ENCODE data around the gene LIFR. TPM values are rescaled to one million over a fixed set of nuclear protein-coding genes. Genes with fewer than 3 reads are reported as not detected.

The LIFR gene
- total RNA-seq, 1 experiment from 2014 or later: 10.4 TPM

DNA sequence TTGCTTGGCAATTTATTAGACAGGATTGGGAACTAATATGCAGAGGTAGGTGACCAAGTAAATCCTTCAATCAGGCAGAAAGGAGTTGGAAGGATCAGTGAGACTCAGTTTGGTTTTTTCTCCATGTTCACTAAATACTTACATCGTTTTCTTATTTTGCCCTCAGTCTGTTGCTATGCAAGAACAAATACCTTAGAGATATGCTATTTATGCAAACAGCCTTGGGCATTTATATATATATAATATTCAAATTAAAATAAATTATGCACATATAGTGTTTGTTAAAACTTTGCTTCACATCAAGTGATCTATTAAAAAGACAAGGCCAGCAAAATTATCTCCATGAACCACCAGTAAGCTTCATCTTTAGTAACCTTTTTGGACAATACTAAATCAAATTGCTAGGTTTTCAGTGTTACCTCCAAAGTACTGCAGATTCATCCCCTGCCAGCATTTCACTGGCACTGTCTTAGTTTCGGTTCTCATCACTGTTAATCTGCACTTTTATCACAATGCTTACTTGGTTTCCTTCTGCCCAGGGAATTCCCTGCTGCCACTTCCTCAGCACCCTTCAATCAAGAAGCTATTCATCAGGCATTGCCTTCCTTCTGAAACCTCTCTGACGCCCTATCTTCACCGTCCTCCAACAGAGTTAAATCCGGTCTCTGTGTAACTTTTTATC, 26.0 kb upstream of the LIFR start:
- Histone ChIP-seq H3K9me2 (replicated peaks; ENCODE audit: low read length) (no peaks in the 10 kb centered on the region), H3K27ac (ENCODE audit: low read length) (no peak overlapping the region), H3K4me1 (ENCODE audit: insufficient read depth, low read length) (no peaks in the 10 kb centered on the region), H3K79me2 (ENCODE audit: low read length) (no peaks in the 10 kb centered on the region), H3K4me3 (ENCODE audit: low read length) (no peak overlapping the region), H3K27me3 (ENCODE audit: low read length) (no peaks in the 10 kb centered on the region), H3K9ac (ENCODE audit: low read length) (no peak overlapping the region), H3K36me3 (ENCODE audit: low read depth, low read length) (no peaks in the 10 kb centered on the region), H3K9me3 (ENCODE audit: low read length) (no peaks in the 10 kb centered on the region), H4K20me1 (ENCODE audit: low read length) (no peaks in the 10 kb centered on the region), H3K4me2 (ENCODE audit: low read length) (no peak overlapping the region), H3F3A (ENCODE audit: low read length, unreplicated experiment) (no peaks in the 10 kb centered on the region), H2AFZ (ENCODE audit: low read length) (0 out of 2 replicates have a peak overlapping the region, but pooled peaks have one; percentile 16)
- DNase-seq (no peak), ATAC-seq (no peak)
- ChIA-PET POLR2A (ENCODE audit: unreplicated experiment) (no interaction called here), CTCF (no interaction called here)
- TF ChIP-seq EZH2phosphoT487 (IDR thresholded peaks at IDR 0.05; ENCODE audit: borderline replicate concordance, low read length) (no peak), EZH2 (IDR thresholded peaks at IDR 0.05; ENCODE audit: low read length, unreplicated experiment) (no peak)
- TF ChIP-seq, protein P1, sequence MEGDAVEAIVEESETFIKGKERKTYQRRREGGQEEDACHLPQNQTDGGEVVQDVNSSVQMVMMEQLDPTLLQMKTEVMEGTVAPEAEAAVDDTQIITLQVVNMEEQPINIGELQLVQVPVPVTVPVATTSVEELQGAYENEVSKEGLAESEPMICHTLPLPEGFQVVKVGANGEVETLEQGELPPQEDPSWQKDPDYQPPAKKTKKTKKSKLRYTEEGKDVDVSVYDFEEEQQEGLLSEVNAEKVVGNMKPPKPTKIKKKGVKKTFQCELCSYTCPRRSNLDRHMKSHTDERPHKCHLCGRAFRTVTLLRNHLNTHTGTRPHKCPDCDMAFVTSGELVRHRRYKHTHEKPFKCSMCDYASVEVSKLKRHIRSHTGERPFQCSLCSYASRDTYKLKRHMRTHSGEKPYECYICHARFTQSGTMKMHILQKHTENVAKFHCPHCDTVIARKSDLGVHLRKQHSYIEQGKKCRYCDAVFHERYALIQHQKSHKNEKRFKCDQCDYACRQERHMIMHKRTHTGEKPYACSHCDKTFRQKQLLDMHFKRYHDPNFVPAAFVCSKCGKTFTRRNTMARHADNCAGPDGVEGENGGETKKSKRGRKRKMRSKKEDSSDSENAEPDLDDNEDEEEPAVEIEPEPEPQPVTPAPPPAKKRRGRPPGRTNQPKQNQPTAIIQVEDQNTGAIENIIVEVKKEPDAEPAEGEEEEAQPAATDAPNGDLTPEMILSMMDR (conservative IDR thresholded peaks at IDR 0.05; ENCODE audit: low read depth, low read length): no peak
- BruUV-seq (replicated peaks): no TSS peak
- intact Hi-C loops (cut with micrococcal nuclease): no loop called here

DNA sequence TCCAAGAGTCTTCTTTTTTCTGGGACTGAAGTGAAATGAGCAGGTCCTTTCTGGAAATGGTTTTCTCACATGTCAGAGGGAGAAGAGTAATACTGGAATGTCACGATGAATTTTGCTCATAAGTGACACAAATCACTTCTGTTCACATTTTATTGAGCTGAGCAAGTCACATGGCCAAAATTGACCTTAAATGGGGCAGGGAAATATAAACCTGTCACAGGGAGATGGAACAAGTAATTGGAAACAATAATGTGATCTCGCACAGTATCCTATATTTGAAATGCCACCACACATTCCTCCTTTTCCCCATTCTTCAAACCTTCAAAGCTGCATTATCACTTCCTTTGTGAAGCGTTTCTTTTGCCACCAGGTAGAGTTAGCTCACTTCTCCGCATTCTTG, 25.2 kb upstream of the LIFR start:
- Histone ChIP-seq H3K9me2 (replicated peaks; ENCODE audit: low read length) (no peaks in the 10 kb centered on the region), H2AFZ (ENCODE audit: low read length) (no peak overlapping the region), H3K4me3 (ENCODE audit: low read length) (no peak overlapping the region), H3K4me2 (ENCODE audit: low read length) (no peak overlapping the region), H4K20me1 (ENCODE audit: low read length) (no peaks in the 10 kb centered on the region), H3F3A (ENCODE audit: low read length, unreplicated experiment) (no peaks in the 10 kb centered on the region), H3K9ac (ENCODE audit: low read length) (no peak overlapping the region), H3K9me3 (ENCODE audit: low read length) (no peaks in the 10 kb centered on the region), H3K36me3 (ENCODE audit: low read depth, low read length) (no peaks in the 10 kb centered on the region), H3K27me3 (ENCODE audit: low read length) (no peaks in the 10 kb centered on the region), H3K79me2 (ENCODE audit: low read length) (no peaks in the 10 kb centered on the region), H3K27ac (ENCODE audit: low read length) (no peak overlapping the region), H3K4me1 (ENCODE audit: insufficient read depth, low read length) (peaks cover 4% of the 10 kb centered on the region)
- intact Hi-C loops (cut with micrococcal nuclease): no loop called here
- POLR2A ChIA-PET (ENCODE audit: unreplicated experiment): no interaction called here
- DNase-seq (no peak), ATAC-seq (no peak)
- CTCF ChIA-PET: no interaction called here
- TF ChIP-seq EZH2 (IDR thresholded peaks at IDR 0.05; ENCODE audit: low read length, unreplicated experiment) (no peak), EZH2phosphoT487 (IDR thresholded peaks at IDR 0.05; ENCODE audit: borderline replicate concordance, low read length) (no peak)
- TF ChIP-seq, protein P1 (conservative IDR thresholded peaks at IDR 0.05; ENCODE audit: low read depth, low read length): no peak
- no TSS peak for BruUV-seq (replicated peaks)

DNA sequence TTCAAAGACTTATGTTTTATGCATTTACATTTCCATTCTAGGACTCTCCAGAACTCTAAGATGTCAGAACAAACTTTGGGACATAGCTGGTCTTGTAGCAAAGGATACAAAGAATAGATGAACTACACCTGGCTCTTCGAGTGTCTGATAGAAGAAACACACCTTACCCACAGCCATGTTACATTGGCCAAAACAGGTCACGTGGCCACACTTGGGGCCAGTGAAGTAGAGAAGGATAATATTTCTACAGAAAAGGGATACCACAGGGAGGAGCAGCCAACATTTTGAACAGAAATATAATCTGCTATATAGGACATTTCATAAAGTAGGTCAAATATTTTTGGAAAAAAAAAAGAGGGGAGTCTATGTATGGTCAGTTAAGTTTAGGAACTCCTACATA, 22.7 kb upstream of the LIFR start:
- no TSS peak for BruUV-seq (replicated peaks)
- ChIA-PET CTCF (no interaction called here), POLR2A (ENCODE audit: unreplicated experiment) (interaction anchor here (0.7 kb wide), 1 partner anchor 1514 kb away, joined by 4 read pairs; no protein-coding TSS in a partner anchor)
- H3K4me3 ChIP-seq (ENCODE audit: low read length): no peak overlapping the region
- H3F3A ChIP-seq (ENCODE audit: low read length, unreplicated experiment): no peaks in the 10 kb centered on the region
- H3K36me3 ChIP-seq (ENCODE audit: low read depth, low read length): no peaks in the 10 kb centered on the region
- H3K9me3 ChIP-seq (ENCODE audit: low read length): no peaks in the 10 kb centered on the region
- no peaks in the 10 kb centered on the region for H3K79me2 ChIP-seq (ENCODE audit: low read length)
- H4K20me1 ChIP-seq (ENCODE audit: low read length): no peaks in the 10 kb centered on the region
- intact Hi-C loops (cut with micrococcal nuclease): no loop called here
- H3K9me2 ChIP-seq (replicated peaks; ENCODE audit: low read length): no peaks in the 10 kb centered on the region
- peaks cover 10% of the 10 kb centered on the region for H3K4me1 ChIP-seq (ENCODE audit: insufficient read depth, low read length)
- H2AFZ ChIP-seq (ENCODE audit: low read length): no peak overlapping the region
- H3K27ac ChIP-seq (ENCODE audit: low read length): no peak overlapping the region
- H3K4me2 ChIP-seq (ENCODE audit: low read length): no peak overlapping the region
- no peak overlapping the region for H3K9ac ChIP-seq (ENCODE audit: low read length)
- H3K27me3 ChIP-seq (ENCODE audit: low read length): no peaks in the 10 kb centered on the region
- TF ChIP-seq EZH2 (IDR thresholded peaks at IDR 0.05; ENCODE audit: low read length, unreplicated experiment): no peak
- no peak for TF ChIP-seq EZH2phosphoT487 (IDR thresholded peaks at IDR 0.05; ENCODE audit: borderline replicate concordance, low read length)
- TF ChIP-seq, protein P1 (conservative IDR thresholded peaks at IDR 0.05; ENCODE audit: low read depth, low read length): no peak
- ATAC-seq (no peak), DNase-seq (no peak)

Data from PC-3 (cell line).